ENCODE results near the gene RAB14.

DNA sequence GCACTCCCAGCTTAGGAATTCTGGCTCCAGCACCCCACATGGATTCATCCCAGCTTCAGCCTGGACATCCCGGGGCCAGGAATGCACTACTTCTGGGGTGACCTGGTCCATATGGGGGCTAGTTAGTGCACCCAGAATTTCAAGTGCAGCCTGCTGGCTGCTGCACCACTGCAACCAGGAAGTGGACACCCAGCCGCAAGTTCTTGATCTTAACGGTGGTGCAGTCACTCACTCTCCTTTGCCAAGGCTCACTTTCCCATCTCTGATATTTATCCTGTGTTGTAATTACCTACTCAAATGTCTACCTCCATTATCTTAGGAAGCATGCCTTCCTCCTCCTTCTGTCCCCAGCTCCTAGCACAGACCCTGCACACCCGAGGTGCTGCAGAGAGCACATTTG lies 26.2 kb upstream of the RAB14 start:
- TF ChIP-seq, protein P1, sequence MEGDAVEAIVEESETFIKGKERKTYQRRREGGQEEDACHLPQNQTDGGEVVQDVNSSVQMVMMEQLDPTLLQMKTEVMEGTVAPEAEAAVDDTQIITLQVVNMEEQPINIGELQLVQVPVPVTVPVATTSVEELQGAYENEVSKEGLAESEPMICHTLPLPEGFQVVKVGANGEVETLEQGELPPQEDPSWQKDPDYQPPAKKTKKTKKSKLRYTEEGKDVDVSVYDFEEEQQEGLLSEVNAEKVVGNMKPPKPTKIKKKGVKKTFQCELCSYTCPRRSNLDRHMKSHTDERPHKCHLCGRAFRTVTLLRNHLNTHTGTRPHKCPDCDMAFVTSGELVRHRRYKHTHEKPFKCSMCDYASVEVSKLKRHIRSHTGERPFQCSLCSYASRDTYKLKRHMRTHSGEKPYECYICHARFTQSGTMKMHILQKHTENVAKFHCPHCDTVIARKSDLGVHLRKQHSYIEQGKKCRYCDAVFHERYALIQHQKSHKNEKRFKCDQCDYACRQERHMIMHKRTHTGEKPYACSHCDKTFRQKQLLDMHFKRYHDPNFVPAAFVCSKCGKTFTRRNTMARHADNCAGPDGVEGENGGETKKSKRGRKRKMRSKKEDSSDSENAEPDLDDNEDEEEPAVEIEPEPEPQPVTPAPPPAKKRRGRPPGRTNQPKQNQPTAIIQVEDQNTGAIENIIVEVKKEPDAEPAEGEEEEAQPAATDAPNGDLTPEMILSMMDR (IDR thresholded peaks at IDR 0.05), result no peak
- no peak for TF ChIP-seq POLR2A (IDR thresholded peaks at IDR 0.05)

All from transverse colon (tissue), 3 donors.